Epithelial cell of esophagus (primary cell): ENCODE measurements around the gene C3.
A peak's percentile ranks its signal among the peaks of the same experiment; 100 is the strongest.

ENCODE experiments used
- DNase-seq: peaks from one replicate; pipeline ENCODE4 v3.0.0; 2010; ENCODE audit warnings: low read depth
- H3K4me3 ChIP-seq: 2 replicates; pipeline ENCODE4 v1.5.1; 2011; ENCODE audit warnings: mild to moderate bottlenecking, low read length, control low read depth
- CTCF ChIP-seq: IDR thresholded peaks from 2 replicates; pipeline ENCODE4 v1.5.1; 2011; ENCODE audit warnings: low read depth, mild to moderate bottlenecking, low read length, control low read depth, inconsistent platforms; ENCODE audit not compliant: insufficient read depth; ENCODE audit errors: missing control alignments

The C3 gene

GRCh38 chr19:6707658-6708018 is 12.8 kb downstream of the C3 start:
- no peak overlapping the region for H3K4me3 ChIP-seq
- no peak for DNase-seq
- no peak for TF ChIP-seq CTCF

- TF ChIP-seq CTCF: no peak
- no peak overlapping the region for H3K4me3 ChIP-seq
- DNase-seq: no peak
Measured at GRCh38 chr19:6707011-6707657, 13.3 kb downstream of the C3 start.

- H3K4me3 ChIP-seq: no peak overlapping the region
- no peak for TF ChIP-seq CTCF
- no peak for DNase-seq
Measured at GRCh38 chr19:6706633-6706958, 13.9 kb downstream of the C3 start.

GRCh38 chr19:6705931-6706632 is 14.4 kb downstream of the C3 start:
- H3K4me3 ChIP-seq: no peak overlapping the region
- TF ChIP-seq CTCF: no peak
- DNase-seq: peak; percentile 50

GRCh38 chr19:6700586-6701316 is 19.7 kb downstream of the C3 start:
- no peak overlapping the region for H3K4me3 ChIP-seq
- no peak for DNase-seq
- TF ChIP-seq CTCF: no peak

GRCh38 chr19:6699935-6700334 is 20.5 kb downstream of the C3 start:
- H3K4me3 ChIP-seq: no peak overlapping the region
- DNase-seq: no peak
- no peak for TF ChIP-seq CTCF
